Prostate gland (tissue), 2 donors: ENCODE data around the gene SPRY2.

Experiments used
- POLR2A ChIP-seq: fragments of 450-650 bp; IDR thresholded peaks from one replicate; pipeline ENCODE4 v1.6.1; 2016; ENCODE audit warnings: antibody characterized with exemption, mild to moderate bottlenecking
- POLR2AphosphoS5 ChIP-seq: sonication (generic); formaldehyde crosslinking; IDR thresholded peaks from one replicate; pipeline ENCODE4 v1.6.1; 2017; ENCODE audit warnings: antibody characterized with exemption
- TF ChIP-seq, protein P1 (sequence below), 4 experiments: fragments of 200-600 bp in 2 of 4; fragments of 450-650 bp in 2 of 4; sonication (generic) in 2 of 4; IDR thresholded peaks; 1 replicate in 3 of 4; 2 replicates in 1 of 4; pipeline ENCODE4 v1.5.1; 2016 to 2019; ENCODE audit warnings: antibody characterized with exemption in 4 of 4, mild to moderate bottlenecking in 2 of 4, moderate library complexity in 2 of 4

DNA sequence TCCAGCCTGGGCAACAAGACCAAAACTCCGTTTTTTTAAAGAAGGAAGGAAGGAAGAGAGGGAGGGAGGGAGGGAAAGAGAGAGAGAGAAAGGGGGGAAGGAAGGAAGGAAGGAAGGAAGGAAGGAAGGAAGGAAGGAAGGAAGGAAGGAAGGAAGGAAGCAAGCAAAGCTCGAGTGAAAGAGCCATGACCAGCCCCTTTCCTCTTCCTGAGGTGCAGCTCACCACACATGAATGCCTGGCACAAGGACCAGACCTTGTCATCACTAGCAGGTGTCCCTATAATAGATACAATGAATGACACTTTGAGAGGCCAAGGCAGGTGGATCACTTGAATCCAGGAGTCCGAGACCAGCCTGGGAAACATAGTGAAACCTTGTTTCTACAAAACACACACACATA lies 31.0 kb downstream of the SPRY2 start:
- TF ChIP-seq, protein P1, sequence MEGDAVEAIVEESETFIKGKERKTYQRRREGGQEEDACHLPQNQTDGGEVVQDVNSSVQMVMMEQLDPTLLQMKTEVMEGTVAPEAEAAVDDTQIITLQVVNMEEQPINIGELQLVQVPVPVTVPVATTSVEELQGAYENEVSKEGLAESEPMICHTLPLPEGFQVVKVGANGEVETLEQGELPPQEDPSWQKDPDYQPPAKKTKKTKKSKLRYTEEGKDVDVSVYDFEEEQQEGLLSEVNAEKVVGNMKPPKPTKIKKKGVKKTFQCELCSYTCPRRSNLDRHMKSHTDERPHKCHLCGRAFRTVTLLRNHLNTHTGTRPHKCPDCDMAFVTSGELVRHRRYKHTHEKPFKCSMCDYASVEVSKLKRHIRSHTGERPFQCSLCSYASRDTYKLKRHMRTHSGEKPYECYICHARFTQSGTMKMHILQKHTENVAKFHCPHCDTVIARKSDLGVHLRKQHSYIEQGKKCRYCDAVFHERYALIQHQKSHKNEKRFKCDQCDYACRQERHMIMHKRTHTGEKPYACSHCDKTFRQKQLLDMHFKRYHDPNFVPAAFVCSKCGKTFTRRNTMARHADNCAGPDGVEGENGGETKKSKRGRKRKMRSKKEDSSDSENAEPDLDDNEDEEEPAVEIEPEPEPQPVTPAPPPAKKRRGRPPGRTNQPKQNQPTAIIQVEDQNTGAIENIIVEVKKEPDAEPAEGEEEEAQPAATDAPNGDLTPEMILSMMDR (IDR thresholded peaks at IDR 0.05) = no peak
- TF ChIP-seq POLR2AphosphoS5 (no peak), POLR2A (no peak)
